MM.1S (cell line): ENCODE data around the gene DDI2.

Source experiments
- CTCF ChIP-seq: fragments of 300-600 bp; sonication (generic); IDR thresholded peaks from 2 replicates; pipeline ENCODE4 v1.5.1; 2016; ENCODE audit warnings: antibody characterized with exemption, low read length, mixed read lengths
- EZH2 ChIP-seq: fragments of 300-600 bp; sonication (generic); optimal IDR thresholded peaks from 2 replicates; pipeline ENCODE3; 2017; ENCODE audit warnings: low read depth, mild to moderate bottlenecking, antibody characterized with exemption, low read length, mixed read lengths
- EZH2phosphoT487 ChIP-seq: fragments of 300-600 bp; sonication (generic); IDR thresholded peaks from 2 replicates; pipeline ENCODE4 v1.6.1; 2018; ENCODE audit warnings: antibody characterized with exemption, low read length

GRCh38 chr1:15595809-15596617, 21.2 kb upstream of the DDI2 start:
- no peak for TF ChIP-seq CTCF
- no peak for TF ChIP-seq EZH2
- TF ChIP-seq EZH2phosphoT487: no peak
